ENCODE measurements around the gene C22orf31.
"Not testable (repeated sequence)": the region's sequence is repeated elsewhere in the genome, so short reads cannot be mapped to it uniquely, and the experiment has no call there.

Gene C22orf31

DNA sequence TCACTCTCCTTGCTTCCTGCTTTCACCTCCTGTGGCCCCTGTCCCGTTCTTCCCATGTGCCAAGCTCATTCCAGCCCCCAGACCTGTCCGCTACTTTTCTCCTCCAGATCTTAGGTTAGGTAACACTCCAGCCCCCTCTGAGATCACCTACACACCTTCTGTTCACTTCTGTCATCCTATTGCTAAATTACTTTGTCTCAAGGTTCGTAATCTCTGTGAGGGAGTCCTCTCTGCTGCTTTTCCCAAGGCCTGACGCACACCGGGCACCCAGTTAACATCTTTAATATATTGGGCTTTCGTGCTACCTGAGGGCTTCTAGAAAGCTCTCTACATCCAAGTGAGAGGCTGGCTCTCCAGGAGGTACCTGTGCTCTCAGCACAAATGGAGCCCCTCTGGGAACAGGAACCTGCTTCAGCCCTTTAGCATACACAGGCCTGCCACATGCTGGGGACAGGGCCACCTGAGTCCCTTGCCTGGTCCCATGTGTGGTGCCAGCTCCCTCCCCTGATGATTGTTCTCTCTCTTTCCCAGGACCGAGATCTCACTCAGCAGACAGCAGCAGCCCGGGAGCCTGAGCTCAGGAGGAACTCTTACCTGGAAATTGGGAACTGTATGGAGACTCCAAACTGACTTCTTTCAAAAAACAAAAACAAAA lies 8.5 kb downstream of the C22orf31 start:
- FAIRE-seq: no peak

DNA sequence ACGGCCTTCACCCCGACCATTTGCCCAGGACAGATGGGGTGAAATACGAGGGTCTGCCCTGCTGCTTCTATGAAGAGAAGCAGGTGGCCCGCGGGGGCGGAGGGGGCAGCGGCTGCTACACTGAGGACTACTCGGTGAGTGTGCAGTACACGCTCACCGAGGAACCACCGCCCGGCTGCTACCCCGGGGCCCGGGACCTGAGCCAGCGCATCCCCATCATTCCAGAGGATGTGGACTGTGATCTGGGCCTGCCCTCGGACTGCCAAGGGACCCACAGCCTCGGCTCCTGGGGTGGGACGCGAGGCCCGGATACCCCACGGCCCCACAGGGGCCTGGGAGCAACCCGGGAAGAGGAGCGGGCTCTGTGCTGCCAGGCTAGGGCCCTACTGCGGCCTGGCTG lies 11.2 kb downstream of the C22orf31 start:
- FAIRE-seq: no peak

DNA sequence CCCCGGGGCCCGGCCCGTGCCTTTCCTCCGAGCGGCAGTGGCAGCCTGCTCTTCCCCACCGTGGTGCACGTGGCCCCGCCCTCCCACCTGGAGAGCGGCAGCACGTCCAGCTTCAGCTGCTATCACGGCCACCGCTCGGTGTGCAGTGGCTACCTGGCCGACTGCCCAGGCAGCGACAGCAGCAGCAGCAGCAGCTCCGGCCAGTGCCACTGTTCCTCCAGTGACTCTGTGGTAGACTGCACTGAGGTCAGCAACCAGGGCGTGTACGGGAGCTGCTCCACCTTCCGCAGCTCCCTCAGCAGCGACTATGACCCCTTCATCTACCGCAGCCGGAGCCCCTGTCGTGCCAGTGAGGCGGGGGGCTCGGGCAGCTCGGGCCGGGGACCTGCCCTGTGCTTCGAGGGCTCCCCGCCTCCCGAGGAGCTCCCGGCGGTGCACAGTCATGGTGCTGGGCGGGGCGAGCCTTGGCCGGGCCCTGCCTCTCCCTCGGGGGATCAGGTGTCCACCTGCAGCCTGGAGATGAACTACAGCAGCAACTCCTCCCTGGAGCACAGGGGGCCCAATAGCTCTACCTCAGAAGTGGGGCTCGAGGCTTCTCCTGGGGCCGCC lies 11.9 kb downstream of the C22orf31 start:
- no peak for FAIRE-seq

DNA sequence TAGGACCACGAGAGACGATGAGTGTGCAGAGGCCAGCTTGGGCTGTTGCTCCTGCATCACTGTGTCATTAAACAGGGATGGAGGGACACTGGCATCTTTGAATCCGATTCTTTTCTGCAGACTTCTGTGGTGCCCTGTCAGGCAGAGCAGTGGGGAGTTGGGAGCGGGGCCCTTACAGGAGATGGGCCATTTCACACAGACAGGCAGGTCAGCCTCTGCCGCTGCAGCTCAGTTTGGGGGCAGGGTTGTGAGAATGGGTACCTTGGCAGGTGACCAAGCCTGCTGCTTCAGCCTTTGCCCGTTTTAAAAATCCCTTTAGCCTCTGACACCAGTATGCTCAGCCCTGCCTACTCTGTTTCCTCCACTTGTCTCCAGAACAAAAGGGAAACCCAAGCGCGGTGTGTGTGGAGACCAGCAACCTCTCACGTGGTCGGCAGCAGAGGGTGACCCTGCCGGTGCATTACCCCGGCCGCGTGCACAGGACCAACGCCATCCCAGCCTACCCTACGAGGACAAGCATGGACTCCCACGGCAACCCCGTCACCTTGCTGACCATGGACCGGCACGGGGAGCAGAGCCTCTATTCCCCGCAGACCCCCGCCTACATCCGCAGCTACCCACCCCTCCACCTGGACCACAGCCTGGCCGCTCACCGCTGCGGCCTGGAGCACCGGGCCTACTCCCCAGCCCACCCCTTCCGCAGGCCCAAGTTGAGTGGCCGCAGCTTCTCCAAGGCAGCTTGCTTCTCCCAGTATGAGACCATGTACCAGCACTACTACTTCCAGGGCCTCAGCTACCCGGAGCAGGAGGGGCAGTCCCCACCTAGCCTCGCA lies 12.6 kb downstream of the C22orf31 start:
- FAIRE-seq: no peak

DNA sequence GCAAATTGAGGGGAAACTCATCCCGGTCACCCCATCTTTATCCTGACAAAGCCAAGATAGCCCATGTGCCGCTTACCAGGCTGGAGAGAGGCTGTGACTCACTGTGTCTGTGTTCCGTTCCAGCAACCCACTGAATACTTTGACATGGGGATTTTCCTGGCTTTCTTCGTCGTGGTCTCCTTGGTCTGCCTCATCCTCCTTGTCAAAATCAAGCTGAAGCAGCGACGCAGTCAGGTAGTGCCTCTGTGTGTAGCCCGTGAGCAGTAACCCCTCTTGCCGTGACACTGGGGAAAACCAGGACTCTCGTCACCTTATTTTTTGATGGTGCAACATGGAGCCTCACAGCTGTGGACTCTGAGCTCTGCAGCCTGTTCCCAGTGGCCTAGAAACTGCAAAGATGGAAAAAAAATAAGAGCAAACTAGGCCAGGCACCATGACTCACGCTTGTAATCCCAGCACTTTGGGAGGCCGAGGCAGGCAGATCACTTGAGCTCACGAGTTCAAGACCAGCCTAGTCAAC lies 16.9 kb downstream of the C22orf31 start:
- FAIRE-seq: no peak

DNA sequence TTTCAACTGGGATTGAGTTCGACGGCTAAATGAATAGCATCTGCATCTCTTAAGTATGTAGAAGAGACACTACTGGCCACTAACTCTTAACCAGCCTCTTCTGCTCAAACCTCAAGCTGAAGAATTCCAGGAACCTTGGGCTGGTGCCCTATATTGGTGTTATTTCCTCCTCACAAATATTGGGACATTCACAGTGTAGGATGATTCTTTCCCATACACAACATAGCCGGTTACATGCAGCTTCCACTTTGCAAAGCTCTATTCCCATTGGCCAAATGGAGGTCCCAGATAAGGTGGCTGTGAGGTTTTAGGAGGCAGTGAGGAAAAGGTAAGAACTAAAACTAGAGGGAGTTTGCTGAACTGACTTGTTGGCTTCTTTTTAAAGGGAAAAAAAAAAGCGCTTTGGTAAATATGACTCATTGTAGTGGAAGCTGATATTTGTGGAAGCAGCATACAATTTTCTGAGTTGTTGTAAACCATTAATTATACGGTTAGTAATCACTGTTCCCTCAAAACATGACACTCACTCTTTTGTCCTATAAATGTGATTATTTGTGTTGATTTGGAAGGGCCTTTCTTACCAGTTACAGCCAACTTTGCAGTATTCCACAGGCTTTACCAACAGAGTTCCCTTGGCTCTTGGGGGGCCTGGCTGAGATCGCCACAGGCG lies 17.6 kb downstream of the C22orf31 start:
- FAIRE-seq: no peak

DNA sequence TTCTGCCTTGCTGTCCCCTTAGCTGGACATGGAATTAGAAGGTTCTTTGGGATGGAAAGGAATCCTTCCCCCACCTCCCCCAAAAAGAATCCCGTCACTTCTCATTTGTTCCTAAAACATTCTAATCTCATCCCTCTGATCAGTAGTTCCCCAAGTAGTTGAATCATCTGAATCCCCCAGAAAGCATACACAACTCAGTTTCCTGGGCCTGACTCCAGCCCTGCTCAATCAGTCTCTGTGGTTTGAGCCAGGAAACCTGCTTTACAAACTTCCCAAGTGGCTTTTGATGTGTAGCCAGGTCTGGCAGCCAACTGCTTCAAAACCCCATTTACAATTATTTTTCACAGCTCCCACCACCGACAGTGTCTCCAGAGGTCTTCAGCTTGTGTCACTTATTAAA lies 20.2 kb downstream of the C22orf31 start:
- FAIRE-seq: no peak

DNA sequence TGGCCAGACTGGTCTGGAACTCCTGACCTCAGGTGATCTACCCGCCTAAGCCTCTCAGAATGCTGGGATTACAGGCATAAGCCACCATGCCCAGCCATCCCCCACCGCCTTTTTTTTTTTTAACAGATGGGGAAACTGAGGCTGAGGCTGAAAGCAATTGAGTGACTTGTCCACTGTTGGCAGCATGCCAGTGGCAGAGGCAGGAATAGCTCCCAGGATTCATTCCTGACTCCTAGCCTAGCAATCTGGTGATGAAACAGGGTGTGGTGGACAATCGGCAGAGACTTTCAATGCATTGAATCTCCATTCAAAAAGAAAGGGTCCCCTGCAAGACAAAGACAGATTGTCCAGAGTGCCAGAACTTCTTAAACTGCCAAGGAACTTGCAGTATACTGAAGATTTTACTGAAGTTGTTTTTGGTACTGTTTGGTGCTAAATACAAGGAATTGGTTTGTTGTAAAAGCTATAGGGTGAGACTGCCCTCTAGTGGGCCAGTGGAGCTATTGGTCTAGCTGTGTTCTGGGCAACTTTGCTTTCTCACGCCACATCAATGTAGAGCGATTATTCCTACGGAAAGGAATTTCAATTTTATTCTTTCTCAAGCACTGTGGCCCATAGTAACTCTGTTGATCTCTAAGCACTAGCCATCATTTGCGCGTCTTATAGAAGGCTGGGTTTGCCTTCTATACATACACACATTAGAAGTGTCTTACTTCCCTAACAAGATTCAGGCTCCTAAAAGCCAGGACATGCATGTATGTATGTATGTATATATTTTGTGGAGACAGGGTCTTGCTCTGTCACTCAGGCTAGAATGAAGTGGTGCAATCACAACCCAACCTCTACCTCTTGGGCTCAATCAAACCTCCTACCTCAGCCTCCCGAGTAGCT lies 21.0 kb downstream of the C22orf31 start:
- FAIRE-seq: no peak

DNA sequence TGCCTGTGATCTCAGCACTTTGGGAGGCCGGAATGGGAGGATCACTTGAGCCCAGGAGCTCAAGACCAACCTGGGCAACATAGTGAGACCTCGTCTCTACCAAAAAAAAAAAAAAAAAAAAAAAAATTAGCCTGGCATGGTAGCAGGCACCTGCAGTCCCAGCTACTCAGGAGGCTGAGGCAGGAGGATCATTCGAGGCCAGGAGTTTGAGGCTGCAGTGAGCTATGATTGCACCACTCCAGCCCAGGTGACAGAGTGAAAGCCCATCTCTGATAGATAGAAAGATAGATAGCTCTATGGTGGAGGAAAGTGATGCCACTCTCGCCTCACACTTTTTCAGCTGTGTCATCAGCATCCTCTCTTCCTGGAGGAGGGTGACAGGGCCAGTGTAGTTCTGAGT lies 21.9 kb downstream of the C22orf31 start:
- not testable (repeated sequence) for FAIRE-seq

DNA sequence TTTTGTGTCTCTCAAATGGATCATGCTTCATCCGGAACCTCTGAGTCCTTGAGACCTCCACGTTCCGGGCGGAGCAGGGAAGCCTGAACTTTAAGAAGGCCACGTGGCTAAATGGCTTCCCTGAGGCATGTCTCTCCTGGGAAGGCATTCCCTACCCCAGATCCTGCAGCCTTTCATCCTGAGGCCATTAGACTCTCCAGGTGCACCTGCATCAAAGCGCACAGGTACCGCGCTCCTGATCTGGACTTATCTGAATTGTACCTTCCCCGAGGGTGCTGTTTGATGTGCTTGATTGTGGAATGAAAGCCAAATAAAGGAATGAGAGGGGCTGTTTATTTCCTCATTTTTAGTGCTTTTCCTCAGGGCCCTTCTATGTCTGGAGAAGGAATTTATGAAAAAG lies 22.5 kb downstream of the C22orf31 start:
- FAIRE-seq: no peak

DNA sequence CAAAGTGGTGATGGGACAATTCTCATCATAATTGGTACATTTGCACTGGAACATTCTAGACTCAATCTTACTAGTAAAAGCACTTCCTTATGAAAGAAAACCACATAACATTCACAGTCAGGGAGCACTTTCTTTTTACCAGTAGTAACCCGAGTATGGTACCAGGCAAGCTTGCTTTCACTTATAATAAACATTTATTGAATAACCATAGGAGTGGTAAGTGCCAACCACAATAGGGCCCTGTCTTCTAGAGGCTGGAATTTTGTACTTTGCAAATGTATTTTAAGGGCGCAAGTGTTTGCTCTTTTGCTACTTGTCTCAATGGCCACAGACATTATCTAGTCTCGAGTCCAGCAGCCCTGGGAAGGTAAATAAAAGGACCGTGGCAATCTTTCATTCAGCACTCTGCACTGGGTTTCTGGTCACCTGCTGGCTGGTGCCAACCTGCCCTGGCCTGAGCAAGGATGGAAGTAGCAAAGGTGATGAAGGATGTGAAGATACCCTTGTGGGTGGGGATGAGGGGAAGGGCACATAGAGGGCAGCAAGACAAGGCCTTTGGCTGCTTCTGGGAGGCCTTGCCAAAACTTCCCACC lies 24.2 kb downstream of the C22orf31 start:
- FAIRE-seq: no peak

DNA sequence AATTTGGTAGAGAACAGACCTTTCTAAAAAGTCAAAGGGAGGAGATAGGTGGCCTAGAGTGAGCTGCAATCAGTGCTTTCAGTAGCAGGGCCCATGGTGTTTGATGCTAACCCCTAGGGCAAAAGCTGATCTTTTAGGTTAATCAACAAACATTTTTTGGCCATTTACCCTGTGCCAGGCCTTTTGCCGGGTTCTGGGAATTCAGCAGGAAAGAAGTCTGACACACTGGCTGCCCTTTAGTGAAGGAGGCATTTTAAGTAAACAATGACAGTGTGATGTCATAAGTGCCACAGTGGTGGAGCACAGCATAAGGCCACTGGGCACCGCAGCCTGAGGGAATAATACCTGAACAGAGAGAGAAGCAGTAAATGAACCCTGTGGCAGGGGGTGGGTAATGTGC lies 29.0 kb downstream of the C22orf31 start:
- no peak for FAIRE-seq

DNA sequence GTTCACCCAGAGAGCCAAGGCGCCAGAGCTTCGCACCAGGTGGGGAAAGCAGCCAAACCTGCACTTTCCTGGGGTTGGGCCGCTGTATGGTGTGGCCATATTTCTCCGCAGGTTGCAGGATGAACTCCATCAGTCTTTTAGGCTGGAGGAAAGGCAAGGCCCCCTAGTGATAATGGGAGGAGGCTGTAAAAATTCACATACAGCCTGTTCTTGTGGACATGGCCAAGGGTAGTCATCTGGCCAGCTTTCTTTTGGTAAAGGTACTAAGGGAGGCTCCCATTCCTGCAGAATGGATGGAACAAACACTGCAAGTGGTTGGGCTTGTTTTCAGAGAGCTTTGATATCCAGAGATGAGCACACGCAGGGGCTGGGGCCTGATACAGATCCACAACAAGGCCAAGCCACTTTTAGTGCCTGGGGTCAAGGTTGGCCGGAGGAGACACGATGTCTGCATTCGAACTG lies 29.6 kb downstream of the C22orf31 start:
- FAIRE-seq: no peak

DNA sequence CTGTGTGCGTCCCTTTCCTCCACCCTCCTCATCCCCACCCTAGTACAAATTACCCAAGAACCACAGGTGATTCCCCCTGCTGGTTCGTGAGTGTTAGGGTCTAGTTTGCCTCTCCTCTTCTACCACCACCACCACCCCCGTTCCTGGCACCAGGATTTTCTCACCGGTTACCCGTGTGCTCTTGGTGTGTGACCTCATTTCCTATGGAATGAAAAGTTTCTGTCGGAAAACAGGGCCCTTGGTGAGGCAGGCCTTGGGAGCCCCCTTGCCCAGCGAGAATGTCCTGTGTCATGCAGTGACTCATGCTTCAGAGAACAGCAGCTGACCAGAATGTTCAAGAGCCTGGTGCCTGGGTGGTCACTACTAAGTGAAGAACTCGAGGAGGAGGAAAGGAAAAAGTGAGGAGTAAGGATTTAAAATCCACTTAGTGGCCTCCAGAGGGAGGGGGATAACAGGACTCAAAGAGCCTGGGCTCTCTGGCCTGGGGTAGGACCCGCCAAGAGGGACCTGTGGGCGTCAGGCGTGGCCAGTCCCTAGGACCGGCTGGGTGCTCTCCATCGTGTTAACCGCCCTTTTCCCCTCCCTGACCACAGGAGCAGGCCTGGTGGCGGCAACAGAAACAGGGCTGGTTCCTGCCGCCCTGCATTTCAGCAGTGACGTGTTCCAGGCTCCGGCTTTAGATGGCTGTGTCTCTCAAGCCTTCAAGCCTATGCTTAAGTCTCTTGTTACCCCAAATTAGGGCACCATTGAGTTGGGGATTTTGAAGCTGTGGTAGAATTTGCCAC lies 30.2 kb downstream of the C22orf31 start:
- FAIRE-seq: no peak

DNA sequence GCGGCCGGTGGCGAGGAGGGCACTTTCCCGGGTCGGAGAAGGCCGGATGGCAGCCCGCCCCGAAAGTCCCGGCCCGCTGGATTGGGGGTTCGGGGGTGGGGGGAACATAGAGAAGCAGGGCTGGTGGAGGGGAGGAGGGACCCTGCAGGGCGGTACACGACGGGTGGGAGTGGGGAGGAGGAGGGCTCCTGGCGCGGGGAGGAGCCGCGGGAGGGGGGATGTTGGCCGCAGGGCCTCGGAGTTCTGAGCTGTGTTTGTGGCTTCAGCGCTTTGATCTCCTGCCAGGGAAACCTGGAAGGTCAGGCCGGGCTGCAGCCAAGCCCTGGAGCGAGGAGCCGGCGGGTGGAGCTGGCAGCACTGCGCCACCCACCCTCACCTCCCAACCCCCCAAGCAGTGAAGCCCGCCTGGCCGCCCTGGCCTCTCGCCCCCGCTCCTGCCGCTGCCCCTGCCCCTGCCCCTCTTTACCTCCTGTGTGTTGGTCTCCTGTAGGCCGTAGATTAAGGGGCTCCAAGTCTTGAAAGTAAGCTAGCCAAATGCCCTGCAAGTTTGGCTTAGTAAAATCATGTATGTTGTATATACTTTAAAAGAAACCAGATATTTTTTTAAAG lies 30.9 kb downstream of the C22orf31 start:
- no peak for FAIRE-seq

DNA sequence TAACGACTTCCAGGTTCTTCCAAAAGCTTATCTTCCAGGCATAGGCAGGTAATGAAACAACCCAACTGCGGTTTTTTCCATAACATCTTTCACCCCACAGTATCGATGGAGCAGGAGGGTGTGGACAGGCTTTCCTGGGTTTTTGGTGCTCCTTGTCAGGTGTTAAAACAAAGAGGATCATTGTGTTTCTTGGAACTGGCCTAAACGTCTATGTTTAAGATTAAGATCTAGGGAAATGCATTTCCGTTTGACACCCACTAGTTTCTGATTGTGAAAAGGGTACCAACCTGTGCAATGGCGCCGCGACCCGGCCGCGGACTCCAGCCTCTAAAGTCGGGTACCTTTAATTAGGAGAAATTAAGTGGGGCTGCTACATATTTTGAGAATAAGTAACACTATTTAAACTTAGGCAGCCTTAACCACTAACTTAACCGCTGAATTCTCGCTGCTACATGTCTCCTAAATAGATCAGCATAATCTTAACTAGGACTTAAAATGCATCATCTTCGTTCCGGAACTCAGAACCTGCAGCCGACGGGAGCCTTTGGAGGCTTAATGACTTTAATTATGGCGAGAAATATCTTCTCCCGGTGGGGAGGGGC lies 31.5 kb downstream of the C22orf31 start:
- no peak for FAIRE-seq

DNA sequence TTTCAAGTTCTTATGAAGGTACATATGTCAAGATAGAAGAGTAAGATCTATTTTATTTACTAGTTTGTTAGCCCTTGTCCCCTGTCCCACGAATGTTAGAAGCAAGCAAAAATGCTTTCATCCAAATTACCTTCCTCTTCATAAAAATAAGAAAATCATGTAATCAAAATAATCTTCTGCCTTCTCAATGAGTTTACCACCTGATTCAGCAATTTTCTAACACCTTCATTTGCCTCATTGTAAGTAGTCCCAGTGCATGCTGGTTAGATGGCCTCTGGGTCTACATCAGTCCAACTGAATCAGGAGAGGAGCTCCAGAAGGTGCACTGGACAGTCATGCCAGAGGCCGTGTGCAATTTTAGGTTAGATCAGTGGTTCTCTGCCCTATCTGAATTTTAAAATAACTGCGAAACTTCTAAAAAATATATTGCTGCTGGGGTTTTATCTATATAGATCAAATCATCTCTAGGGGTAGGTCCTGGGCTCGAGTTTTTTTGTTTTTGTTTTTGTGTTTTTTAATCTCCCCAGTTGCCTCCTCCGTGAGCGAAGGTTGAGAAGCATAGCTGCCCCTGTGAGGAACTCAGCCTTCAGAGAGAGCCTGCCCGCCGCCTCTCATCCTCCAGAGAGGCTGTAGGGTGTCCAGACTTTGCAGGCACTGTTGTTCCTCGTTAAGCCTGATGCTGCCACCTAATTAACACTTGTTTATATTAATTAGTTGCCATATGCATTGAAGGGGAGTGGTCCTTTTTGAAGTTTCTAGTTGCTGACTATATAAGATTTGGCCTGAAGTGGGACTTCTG lies 32.2 kb downstream of the C22orf31 start:
- FAIRE-seq: no peak

DNA sequence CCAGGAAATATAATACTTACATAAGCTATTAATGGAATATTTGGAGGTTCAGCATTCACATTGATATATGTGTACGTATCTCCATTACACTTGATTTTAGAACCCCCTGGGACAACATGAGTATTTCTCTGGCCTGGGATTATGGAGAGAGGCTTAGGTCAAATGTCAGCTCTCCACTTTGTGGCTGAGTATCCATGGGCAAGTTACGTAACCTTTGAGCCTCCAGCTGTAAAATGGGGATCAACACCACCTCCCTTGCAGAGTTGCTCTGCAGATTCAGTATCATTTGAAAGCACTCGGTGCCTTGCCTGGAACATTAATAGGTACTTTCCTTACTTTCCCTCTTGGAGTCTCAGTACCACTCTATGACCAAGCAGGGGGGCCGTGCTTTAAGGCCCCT lies 33.2 kb downstream of the C22orf31 start:
- no peak for FAIRE-seq

DNA sequence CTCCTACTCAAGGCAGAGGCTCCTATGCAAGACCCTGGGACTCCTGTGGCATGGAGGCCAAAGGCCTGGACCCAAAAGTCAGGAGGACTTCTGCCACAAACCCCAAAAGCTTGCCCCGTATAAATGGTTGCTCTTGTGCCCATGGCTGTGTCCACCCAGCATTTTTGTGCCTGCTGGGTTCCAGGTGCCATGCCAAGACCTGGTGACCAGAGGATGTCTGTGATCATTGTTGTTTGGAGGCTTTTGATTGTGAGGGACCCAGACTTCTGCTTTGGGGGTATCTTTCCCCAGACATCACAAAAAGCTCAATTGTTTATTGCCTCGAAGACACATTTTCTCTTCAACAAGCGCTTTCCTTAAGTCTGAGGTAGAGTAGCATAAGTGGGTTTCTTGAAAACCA lies 35.1 kb downstream of the C22orf31 start:
- no peak for FAIRE-seq
